HCT116 (cell line): ENCODE data around the gene PYGB.

Source experiments
- POLR2A ChIP-seq: IDR thresholded peaks from 2 replicates; pipeline ENCODE4 v1.7.0; 2011; ENCODE audit warnings: borderline replicate concordance; ENCODE audit not compliant: insufficient read depth, insufficient read length; ENCODE audit errors: extremely low read depth
- SIN3A ChIP-seq: IDR thresholded peaks from 2 replicates; pipeline ENCODE4 v1.6.1; 2012; ENCODE audit warnings: low read depth
- SP1 ChIP-seq: IDR thresholded peaks from 2 replicates; pipeline ENCODE4 v1.6.1; 2012; ENCODE audit warnings: low read depth
- ZFX ChIP-seq: fragments of 450-650 bp; IDR thresholded peaks from 2 replicates; pipeline ENCODE4 v1.6.1; 2017
- TF ChIP-seq, protein P1 (sequence below): IDR thresholded peaks from 2 replicates; pipeline ENCODE4 v1.6.1; 2012
- TF ChIP-seq, protein P2 (sequence below), 3 experiments: fragments of 200-600 bp in 1 of 3; sonication (generic) in 1 of 3; IDR thresholded peaks in 2 of 3; conservative IDR thresholded peaks in 1 of 3; 2 replicates each; pipeline ENCODE4 v1.5.1; 2012 to 2017; ENCODE audit warnings: low read depth in 2 of 3, low read length in 2 of 3, antibody characterized with exemption in 1 of 3, borderline replicate concordance in 1 of 3, control low read depth in 1 of 3, mild to moderate bottlenecking in 1 of 3, mixed read lengths in 1 of 3, mixed run types in 1 of 3, moderate library complexity in 1 of 3; ENCODE audit not compliant: insufficient read depth in 1 of 3

DNA sequence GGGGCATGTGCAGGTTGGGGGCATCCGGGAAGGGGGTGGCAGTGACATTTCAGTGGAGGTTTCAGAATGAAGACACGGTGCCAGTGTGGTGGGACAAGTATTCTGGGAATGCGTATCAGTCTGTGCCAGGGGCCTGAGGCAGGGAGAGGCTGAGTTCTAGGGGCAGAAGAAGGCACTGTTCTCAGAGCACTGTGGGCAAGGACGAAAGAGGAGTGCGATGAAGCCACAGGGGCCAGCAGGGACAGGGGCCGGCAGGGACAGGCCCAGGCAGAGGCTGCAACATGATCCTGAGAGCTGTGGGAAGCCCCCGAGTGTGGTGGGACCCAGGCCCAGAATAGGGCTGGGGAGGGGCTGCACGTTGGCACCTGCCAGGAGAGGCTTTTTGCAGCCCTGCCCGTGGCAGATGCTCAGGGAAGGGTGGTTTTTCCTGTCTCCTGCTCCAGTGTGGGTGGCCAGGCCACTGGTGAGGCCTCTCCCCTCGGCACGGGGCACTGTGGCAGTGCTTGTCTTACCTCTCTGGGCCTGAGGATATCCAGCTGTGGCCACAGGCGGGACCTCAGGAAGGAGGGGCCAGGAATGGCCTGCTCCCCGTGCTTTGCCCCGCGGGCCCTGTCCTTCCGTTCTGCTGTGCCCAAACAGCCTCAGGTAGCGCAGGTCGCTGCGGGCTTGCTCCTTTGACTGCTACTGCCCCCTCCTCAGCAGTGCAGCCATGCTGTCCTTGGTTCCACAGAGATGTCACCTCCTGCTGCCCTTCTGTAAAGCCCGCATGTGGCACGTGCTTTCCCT lies 42.4 kb upstream of the PYGB start:
- TF ChIP-seq, protein P1, sequence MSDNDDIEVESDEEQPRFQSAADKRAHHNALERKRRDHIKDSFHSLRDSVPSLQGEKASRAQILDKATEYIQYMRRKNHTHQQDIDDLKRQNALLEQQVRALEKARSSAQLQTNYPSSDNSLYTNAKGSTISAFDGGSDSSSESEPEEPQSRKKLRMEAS: no peak
- TF ChIP-seq POLR2A (no peak), SIN3A (no peak), ZFX (no peak), SP1 (no peak)
- TF ChIP-seq, protein P2, sequence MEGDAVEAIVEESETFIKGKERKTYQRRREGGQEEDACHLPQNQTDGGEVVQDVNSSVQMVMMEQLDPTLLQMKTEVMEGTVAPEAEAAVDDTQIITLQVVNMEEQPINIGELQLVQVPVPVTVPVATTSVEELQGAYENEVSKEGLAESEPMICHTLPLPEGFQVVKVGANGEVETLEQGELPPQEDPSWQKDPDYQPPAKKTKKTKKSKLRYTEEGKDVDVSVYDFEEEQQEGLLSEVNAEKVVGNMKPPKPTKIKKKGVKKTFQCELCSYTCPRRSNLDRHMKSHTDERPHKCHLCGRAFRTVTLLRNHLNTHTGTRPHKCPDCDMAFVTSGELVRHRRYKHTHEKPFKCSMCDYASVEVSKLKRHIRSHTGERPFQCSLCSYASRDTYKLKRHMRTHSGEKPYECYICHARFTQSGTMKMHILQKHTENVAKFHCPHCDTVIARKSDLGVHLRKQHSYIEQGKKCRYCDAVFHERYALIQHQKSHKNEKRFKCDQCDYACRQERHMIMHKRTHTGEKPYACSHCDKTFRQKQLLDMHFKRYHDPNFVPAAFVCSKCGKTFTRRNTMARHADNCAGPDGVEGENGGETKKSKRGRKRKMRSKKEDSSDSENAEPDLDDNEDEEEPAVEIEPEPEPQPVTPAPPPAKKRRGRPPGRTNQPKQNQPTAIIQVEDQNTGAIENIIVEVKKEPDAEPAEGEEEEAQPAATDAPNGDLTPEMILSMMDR (IDR thresholded peaks at IDR 0.05 in 2 of 3, conservative IDR thresholded peaks at IDR 0.05 in 1 of 3; ENCODE audit: borderline replicate concordance in 1 of 3, insufficient read depth in 1 of 3, low read depth in 2 of 3, low read length in 2 of 3): no peak
